ENCODE results near the gene METTL25B.

METTL25B gene

GRCh38 chr1:156766298-156767100 is 38.2 kb downstream of the METTL25B start:
- DNase-seq (no peak), ATAC-seq (replicated peaks) (no peak)
- Mint-ChIP-seq H3K9me3 (no peaks in the 10 kb centered on the region), H3K27me3 (no peaks in the 10 kb centered on the region), H3K27ac (no peak overlapping the region), H3K4me1 (ENCODE audit: low read depth in 2 of 2) (peaks cover 24 to 36% of the 10 kb centered on the region in 2 donors), H3K4me3 (no peak overlapping the region), H3K36me3 (ENCODE audit: insufficient read depth) (peaks cover 14% of the 10 kb centered on the region)

GRCh38 chr1:156767101-156767878 is 39.0 kb downstream of the METTL25B start, which contains the start of gene PRCC:
TSS of gene PRCC (plus strand) at chr1:156767535. CDS start at chr1:156767772, 237 bp downstream.
- H3K9me3 Mint-ChIP-seq, result no peaks in the 10 kb centered on the region
- peak; percentile 87 for ATAC-seq (replicated peaks)
- peaks cover 18% of the 10 kb centered on the region for H3K36me3 Mint-ChIP-seq (ENCODE audit: insufficient read depth)
- no peaks in the 10 kb centered on the region for H3K27me3 Mint-ChIP-seq
- no peak within 1 kb of the TSS for H3K4me3 Mint-ChIP-seq
- no peak within 1 kb of the TSS for H3K27ac Mint-ChIP-seq
- peak; percentile 95 to 97 (median 96) for DNase-seq
- peaks cover 24 to 36% of the 10 kb centered on the region in 2 donors for H3K4me1 Mint-ChIP-seq (ENCODE audit: low read depth in 2 of 2)

- Mint-ChIP-seq H3K9me3 (no peaks in the 10 kb centered on the region), H3K27ac (no peak overlapping the region), H3K4me3 (no peak overlapping the region), H3K27me3 (no peaks in the 10 kb centered on the region), H3K36me3 (ENCODE audit: insufficient read depth) (peaks cover 20% of the 10 kb centered on the region), H3K4me1 (ENCODE audit: low read depth in 2 of 2) (peaks cover 30 to 43% of the 10 kb centered on the region in 2 donors)
- DNase-seq, result peak; percentile 35 to 37 (median 36)
- peak; percentile 7 for ATAC-seq (replicated peaks)
Observed at GRCh38 chr1:156767879-156768604, 39.8 kb downstream of the METTL25B start.

- ATAC-seq (replicated peaks) (no peak), DNase-seq (no peak)
- H3K4me3 Mint-ChIP-seq, result no peak overlapping the region
- no peak overlapping the region for H3K27ac Mint-ChIP-seq
- H3K27me3 Mint-ChIP-seq, result no peaks in the 10 kb centered on the region
- H3K9me3 Mint-ChIP-seq, result no peaks in the 10 kb centered on the region
- H3K4me1 Mint-ChIP-seq (ENCODE audit: low read depth in 2 of 2), result peaks cover 37 to 50% of the 10 kb centered on the region in 2 donors
- peaks cover 22% of the 10 kb centered on the region for H3K36me3 Mint-ChIP-seq (ENCODE audit: insufficient read depth)
Observed at GRCh38 chr1:156768610-156769295, 40.5 kb downstream of the METTL25B start.

- Mint-ChIP-seq H3K27ac (peak overlapping the region; percentile 0 to 42), H3K27me3 (no peaks in the 10 kb centered on the region), H3K4me3 (no peak overlapping the region), H3K36me3 (ENCODE audit: insufficient read depth) (peaks cover 18% of the 10 kb centered on the region), H3K9me3 (no peaks in the 10 kb centered on the region), H3K4me1 (ENCODE audit: low read depth in 2 of 2) (peaks cover 45 to 62% of the 10 kb centered on the region in 2 donors)
- ATAC-seq (replicated peaks) (no peak), DNase-seq (no peak)
Observed at GRCh38 chr1:156772222-156772621, 44.0 kb downstream of the METTL25B start.

GRCh38 chr1:156772728-156773497 is 44.6 kb downstream of the METTL25B start:
- DNase-seq, result no peak
- Mint-ChIP-seq H3K4me3 (no peak overlapping the region), H3K27ac (peak overlapping the region; percentile 0 to 42), H3K4me1 (ENCODE audit: low read depth in 2 of 2) (peaks cover 50 to 69% of the 10 kb centered on the region in 2 donors), H3K36me3 (ENCODE audit: insufficient read depth) (peaks cover 18% of the 10 kb centered on the region), H3K27me3 (no peaks in the 10 kb centered on the region), H3K9me3 (no peaks in the 10 kb centered on the region)
- no peak for ATAC-seq (replicated peaks)

- no peaks in the 10 kb centered on the region for H3K27me3 Mint-ChIP-seq
- H3K4me3 Mint-ChIP-seq, result no peak overlapping the region
- ATAC-seq (replicated peaks) (no peak), DNase-seq (no peak)
- H3K27ac Mint-ChIP-seq, result no peak overlapping the region
- H3K36me3 Mint-ChIP-seq (ENCODE audit: insufficient read depth), result peaks cover 16% of the 10 kb centered on the region
- H3K4me1 Mint-ChIP-seq (ENCODE audit: low read depth in 2 of 2), result peaks cover 47 to 68% of the 10 kb centered on the region in 2 donors
- no peaks in the 10 kb centered on the region for H3K9me3 Mint-ChIP-seq
Observed at GRCh38 chr1:156773607-156774006, 45.3 kb downstream of the METTL25B start.

- no peak for DNase-seq
- no peak overlapping the region for H3K4me3 Mint-ChIP-seq
Observed at GRCh38 chr1:156775799-156776198, 47.5 kb downstream of the METTL25B start.

GRCh38 chr1:156776942-156777341 is 48.7 kb downstream of the METTL25B start:
- peak overlapping the region; percentile 26 to 62 for H3K27ac Mint-ChIP-seq
- peaks cover 26% of the 10 kb centered on the region for H3K36me3 Mint-ChIP-seq (ENCODE audit: insufficient read depth)
- ATAC-seq (replicated peaks) (no peak), DNase-seq (no peak)
- no peaks in the 10 kb centered on the region for H3K9me3 Mint-ChIP-seq
- H3K4me3 Mint-ChIP-seq, result no peak overlapping the region
- H3K27me3 Mint-ChIP-seq, result no peaks in the 10 kb centered on the region
- peaks cover 39 to 53% of the 10 kb centered on the region in 2 donors for H3K4me1 Mint-ChIP-seq (ENCODE audit: low read depth in 2 of 2)

More at GRCh38 chr1:156775799-156776198, 47.5 kb downstream of the METTL25B start:
- peak overlapping the region; percentile 51 to 64 for H3K27ac Mint-ChIP-seq
- no peaks in the 10 kb centered on the region for H3K9me3 Mint-ChIP-seq
- H3K36me3 Mint-ChIP-seq (ENCODE audit: insufficient read depth), result peaks cover 24% of the 10 kb centered on the region
- ATAC-seq (replicated peaks), result no peak
- peaks cover 36 to 50% of the 10 kb centered on the region in 2 donors for H3K4me1 Mint-ChIP-seq (ENCODE audit: low read depth in 2 of 2)
- H3K27me3 Mint-ChIP-seq, result no peaks in the 10 kb centered on the region

- Mint-ChIP-seq H3K4me1 (ENCODE audit: low read depth in 2 of 2) (peaks cover 38 to 52% of the 10 kb centered on the region in 2 donors), H3K27me3 (no peaks in the 10 kb centered on the region), H3K9me3 (no peaks in the 10 kb centered on the region), H3K4me3 (no peak overlapping the region), H3K36me3 (ENCODE audit: insufficient read depth) (peaks cover 24% of the 10 kb centered on the region), H3K27ac (peak overlapping the region; percentile 26 to 62)
- ATAC-seq (replicated peaks) (no peak), DNase-seq (no peak)
Observed at GRCh38 chr1:156777573-156777972, 49.3 kb downstream of the METTL25B start.

GRCh38 chr1:156781585-156782186 is 53.4 kb downstream of the METTL25B start:
- H3K27ac Mint-ChIP-seq, result peak overlapping the region; percentile 42 to 90
- no peak overlapping the region for H3K4me3 Mint-ChIP-seq
- no peaks in the 10 kb centered on the region for H3K27me3 Mint-ChIP-seq
- ATAC-seq (replicated peaks), result no peak
- peaks cover 19 to 27% of the 10 kb centered on the region in 2 donors for H3K4me1 Mint-ChIP-seq (ENCODE audit: low read depth in 2 of 2)
- peaks cover 47% of the 10 kb centered on the region for H3K36me3 Mint-ChIP-seq (ENCODE audit: insufficient read depth)
- no peak for DNase-seq
- H3K9me3 Mint-ChIP-seq, result no peaks in the 10 kb centered on the region

GRCh38 chr1:156785458-156785857 is 57.2 kb downstream of the METTL25B start:
- peaks cover 9 to 20% of the 10 kb centered on the region in 2 donors for H3K4me1 Mint-ChIP-seq (ENCODE audit: low read depth in 2 of 2)
- DNase-seq, result no peak
- no peak for ATAC-seq (replicated peaks)
- H3K27me3 Mint-ChIP-seq, result no peaks in the 10 kb centered on the region
- no peak overlapping the region for H3K27ac Mint-ChIP-seq
- peaks cover 64% of the 10 kb centered on the region for H3K36me3 Mint-ChIP-seq (ENCODE audit: insufficient read depth)
- no peak overlapping the region for H3K4me3 Mint-ChIP-seq
- H3K9me3 Mint-ChIP-seq, result no peaks in the 10 kb centered on the region
